ENCODE results near the gene APOOL. TPM values are rescaled to one million over a fixed set of nuclear protein-coding genes. Genes with fewer than 3 reads are reported as not detected.
"Not testable (repeated sequence)": the region's sequence is repeated elsewhere in the genome, so short reads cannot be mapped to it uniquely, and the experiment has no call there.

Gene APOOL
- total RNA-seq, 2 donors from 2014 or later, result 22.9 to 29.0 TPM

DNA sequence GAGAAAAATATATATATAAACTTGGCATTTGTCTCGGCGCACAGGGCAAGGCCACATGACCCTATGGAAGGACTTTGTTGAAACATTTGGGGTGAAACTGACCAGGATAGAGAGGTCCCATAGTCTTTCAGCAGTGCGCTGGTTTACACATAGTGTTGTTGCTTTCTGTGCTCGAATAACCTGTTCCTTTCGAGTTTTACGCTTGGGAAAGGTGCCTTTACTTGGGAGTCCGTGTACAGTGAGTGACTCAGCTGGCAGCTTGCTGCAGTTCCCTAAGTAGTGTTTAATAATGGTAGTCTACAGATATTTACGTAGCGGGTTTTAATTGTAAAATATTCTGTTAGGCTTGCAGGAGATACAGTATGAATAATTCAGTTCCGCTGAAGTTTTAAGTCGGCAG, 578 bp downstream of the APOOL start:
- H3K9me3 ChIP-seq, result no peaks in the 10 kb centered on the region
- no peaks in the 10 kb centered on the region for H3K4me1 ChIP-seq (ENCODE audit: control insufficient read depth in 1 of 2, low read depth in 2 of 2)
- H3K36me3 ChIP-seq, result no peaks in the 10 kb centered on the region
- H3K27ac ChIP-seq, result peak overlapping the region; percentile 65
- no peak for TF ChIP-seq CTCF (IDR thresholded peaks at IDR 0.05)
- no peak for ATAC-seq (ENCODE audit: insufficient number of reproducible peaks, low FRiP score, low read depth)
- no peaks in the 10 kb centered on the region for H3K27me3 ChIP-seq (replicated peaks; ENCODE audit: insufficient read depth)
- H3K4me3 ChIP-seq, result peak overlapping the region; percentile 87
- DNase-seq (ENCODE audit: low spot score), result no peak

DNA sequence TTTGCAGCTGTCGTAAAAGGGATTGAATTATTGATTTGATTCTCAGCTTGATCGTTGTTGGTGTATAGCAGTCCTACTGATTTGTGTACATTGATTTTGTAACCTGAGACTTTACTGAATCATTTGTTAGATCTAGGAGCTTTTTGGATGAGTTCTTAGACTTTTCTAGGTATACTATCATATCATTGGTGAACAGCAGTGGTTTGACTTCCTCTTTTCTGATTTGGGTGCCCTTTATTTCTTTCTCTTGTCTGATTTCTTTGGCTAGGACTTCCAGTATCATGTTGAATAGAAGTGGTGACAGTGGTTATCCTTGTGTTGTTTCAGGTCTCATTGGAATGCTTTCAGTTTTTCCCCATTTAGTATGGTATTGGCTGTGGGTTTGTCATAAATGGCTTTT, 8.4 kb downstream of the APOOL start:
- no peak overlapping the region for H3K27ac ChIP-seq
- H3K36me3 ChIP-seq, result no peaks in the 10 kb centered on the region
- H3K27me3 ChIP-seq (replicated peaks; ENCODE audit: insufficient read depth), result no peaks in the 10 kb centered on the region
- no peak overlapping the region for H3K4me3 ChIP-seq
- H3K4me1 ChIP-seq (ENCODE audit: control insufficient read depth in 1 of 2, low read depth in 2 of 2), result no peaks in the 10 kb centered on the region
- no peak for TF ChIP-seq CTCF (IDR thresholded peaks at IDR 0.05)
- DNase-seq (ENCODE audit: low spot score), result no peak
- no peaks in the 10 kb centered on the region for H3K9me3 ChIP-seq
- no peak for ATAC-seq (ENCODE audit: insufficient number of reproducible peaks, low FRiP score, low read depth)

GRCh38 chrX:85015351-85015750, 11.7 kb downstream of the APOOL start:
- H3K27ac ChIP-seq; H3K4me1 ChIP-seq (ENCODE audit: control insufficient read depth in 1 of 2, low read depth in 2 of 2); H3K4me3 ChIP-seq; DNase-seq (ENCODE audit: low spot score); H3K36me3 ChIP-seq; H3K9me3 ChIP-seq; ATAC-seq (ENCODE audit: insufficient number of reproducible peaks, low FRiP score, low read depth); H3K27me3 ChIP-seq (replicated peaks; ENCODE audit: insufficient read depth): not testable (repeated sequence)

DNA sequence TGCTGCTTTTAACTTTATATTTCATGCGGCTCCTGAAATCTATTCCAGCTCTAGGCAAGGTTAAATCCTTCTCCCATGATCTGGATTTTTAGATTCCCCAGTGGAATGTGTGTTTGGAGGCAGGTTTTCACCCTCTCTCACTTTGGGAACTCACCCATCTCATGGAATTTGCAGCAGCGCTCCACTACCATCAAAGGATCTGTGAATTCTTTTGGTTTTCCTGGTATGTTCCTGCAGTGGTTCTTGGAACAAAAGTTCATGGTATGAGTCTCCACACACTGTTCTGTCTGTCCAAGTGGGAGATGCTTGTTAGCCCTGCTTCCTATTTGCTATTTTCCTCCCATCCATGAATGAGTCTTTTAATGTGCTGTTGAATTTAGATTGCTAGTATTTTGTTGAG, 14.0 kb downstream of the APOOL start:
- DNase-seq (ENCODE audit: low spot score), result no peak
- Histone ChIP-seq H3K9me3 (no peaks in the 10 kb centered on the region), H3K27ac (no peak overlapping the region), H3K27me3 (replicated peaks; ENCODE audit: insufficient read depth) (no peaks in the 10 kb centered on the region), H3K36me3 (no peaks in the 10 kb centered on the region), H3K4me3 (no peak overlapping the region), H3K4me1 (ENCODE audit: control insufficient read depth in 1 of 2, low read depth in 2 of 2) (no peaks in the 10 kb centered on the region)
- no peak for TF ChIP-seq CTCF (IDR thresholded peaks at IDR 0.05)
- no peak for ATAC-seq (ENCODE audit: insufficient number of reproducible peaks, low FRiP score, low read depth)

- Histone ChIP-seq H3K4me3 (no peak overlapping the region), H3K27ac (no peak overlapping the region), H3K36me3 (no peaks in the 10 kb centered on the region), H3K9me3 (no peaks in the 10 kb centered on the region), H3K4me1 (ENCODE audit: control insufficient read depth in 1 of 2, low read depth in 2 of 2) (no peaks in the 10 kb centered on the region), H3K27me3 (replicated peaks; ENCODE audit: insufficient read depth) (no peaks in the 10 kb centered on the region)
- no peak for DNase-seq (ENCODE audit: low spot score)
- ATAC-seq (ENCODE audit: insufficient number of reproducible peaks, low FRiP score, low read depth), result no peak
- TF ChIP-seq CTCF (IDR thresholded peaks at IDR 0.05), result no peak
Observed at GRCh38 chrX:85018471-85018870, 14.8 kb downstream of the APOOL start.

- Histone ChIP-seq H3K27ac (no peak overlapping the region), H3K27me3 (replicated peaks; ENCODE audit: insufficient read depth) (no peaks in the 10 kb centered on the region), H3K36me3 (no peaks in the 10 kb centered on the region), H3K4me1 (ENCODE audit: control insufficient read depth in 1 of 2, low read depth in 2 of 2) (peaks cover 0 to 9% of the 10 kb centered on the region in 2 donors), H3K4me3 (no peak overlapping the region), H3K9me3 (no peaks in the 10 kb centered on the region)
- no peak for TF ChIP-seq CTCF (IDR thresholded peaks at IDR 0.05)
- no peak for DNase-seq (ENCODE audit: low spot score)
- ATAC-seq (ENCODE audit: insufficient number of reproducible peaks, low FRiP score, low read depth), result no peak
Observed at GRCh38 chrX:85020216-85020615, 16.5 kb downstream of the APOOL start.
